ENCODE measurements around the gene SDK1. TPM values are rescaled to one million over a fixed set of nuclear protein-coding genes. Genes with fewer than 3 reads are reported as not detected.

Gene SDK1
- total RNA-seq, 1 donor from 2014 or later, result 10.4 TPM

- no peaks in the 10 kb centered on the region for H3K4me1 ChIP-seq
- no peaks in the 10 kb centered on the region for H3K27me3 ChIP-seq
- H3K4me3 ChIP-seq, result no peak overlapping the region
- no peaks in the 10 kb centered on the region for H3K9me3 ChIP-seq
- DNase-seq, result no peak
- H3K36me3 ChIP-seq, result no peaks in the 10 kb centered on the region
- ATAC-seq, result peak; percentile 35
- TF ChIP-seq, protein P1, sequence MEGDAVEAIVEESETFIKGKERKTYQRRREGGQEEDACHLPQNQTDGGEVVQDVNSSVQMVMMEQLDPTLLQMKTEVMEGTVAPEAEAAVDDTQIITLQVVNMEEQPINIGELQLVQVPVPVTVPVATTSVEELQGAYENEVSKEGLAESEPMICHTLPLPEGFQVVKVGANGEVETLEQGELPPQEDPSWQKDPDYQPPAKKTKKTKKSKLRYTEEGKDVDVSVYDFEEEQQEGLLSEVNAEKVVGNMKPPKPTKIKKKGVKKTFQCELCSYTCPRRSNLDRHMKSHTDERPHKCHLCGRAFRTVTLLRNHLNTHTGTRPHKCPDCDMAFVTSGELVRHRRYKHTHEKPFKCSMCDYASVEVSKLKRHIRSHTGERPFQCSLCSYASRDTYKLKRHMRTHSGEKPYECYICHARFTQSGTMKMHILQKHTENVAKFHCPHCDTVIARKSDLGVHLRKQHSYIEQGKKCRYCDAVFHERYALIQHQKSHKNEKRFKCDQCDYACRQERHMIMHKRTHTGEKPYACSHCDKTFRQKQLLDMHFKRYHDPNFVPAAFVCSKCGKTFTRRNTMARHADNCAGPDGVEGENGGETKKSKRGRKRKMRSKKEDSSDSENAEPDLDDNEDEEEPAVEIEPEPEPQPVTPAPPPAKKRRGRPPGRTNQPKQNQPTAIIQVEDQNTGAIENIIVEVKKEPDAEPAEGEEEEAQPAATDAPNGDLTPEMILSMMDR (IDR thresholded peaks at IDR 0.05), result no peak
- intact Hi-C loops (cut with DNase I), result no loop called here
- H3K27ac ChIP-seq, result no peak overlapping the region
Observed at GRCh38 chr7:4144811-4145510, 843.9 kb downstream of the SDK1 start.

- TF ChIP-seq, protein P1 (IDR thresholded peaks at IDR 0.05), result no peak
- Histone ChIP-seq H3K36me3 (no peaks in the 10 kb centered on the region), H3K27ac (no peak overlapping the region), H3K4me1 (no peaks in the 10 kb centered on the region), H3K4me3 (no peak overlapping the region), H3K27me3 (no peaks in the 10 kb centered on the region), H3K9me3 (no peaks in the 10 kb centered on the region)
- ATAC-seq (no peak), DNase-seq (no peak)
- intact Hi-C loops (cut with DNase I), result no loop called here
Observed at GRCh38 chr7:4145576-4145975, 844.5 kb downstream of the SDK1 start.

GRCh38 chr7:4147926-4148620 is 847.0 kb downstream of the SDK1 start:
- H3K4me3 ChIP-seq, result no peak overlapping the region
- no peak overlapping the region for H3K27ac ChIP-seq
- intact Hi-C loops (cut with DNase I), result no loop called here
- no peaks in the 10 kb centered on the region for H3K4me1 ChIP-seq
- no peak for ATAC-seq
- no peaks in the 10 kb centered on the region for H3K9me3 ChIP-seq
- no peaks in the 10 kb centered on the region for H3K27me3 ChIP-seq
- H3K36me3 ChIP-seq, result no peaks in the 10 kb centered on the region
- TF ChIP-seq, protein P1 (IDR thresholded peaks at IDR 0.05), result no peak
- no peak for DNase-seq

GRCh38 chr7:4149236-4149635 is 848.2 kb downstream of the SDK1 start:
- Histone ChIP-seq H3K9me3 (no peaks in the 10 kb centered on the region), H3K36me3 (no peaks in the 10 kb centered on the region), H3K27me3 (no peaks in the 10 kb centered on the region), H3K4me3 (no peak overlapping the region), H3K4me1 (no peaks in the 10 kb centered on the region), H3K27ac (no peak overlapping the region)
- ATAC-seq, result no peak
- TF ChIP-seq, protein P1 (IDR thresholded peaks at IDR 0.05), result no peak
- DNase-seq, result no peak
- intact Hi-C loops (cut with DNase I), result no loop called here

DNA sequence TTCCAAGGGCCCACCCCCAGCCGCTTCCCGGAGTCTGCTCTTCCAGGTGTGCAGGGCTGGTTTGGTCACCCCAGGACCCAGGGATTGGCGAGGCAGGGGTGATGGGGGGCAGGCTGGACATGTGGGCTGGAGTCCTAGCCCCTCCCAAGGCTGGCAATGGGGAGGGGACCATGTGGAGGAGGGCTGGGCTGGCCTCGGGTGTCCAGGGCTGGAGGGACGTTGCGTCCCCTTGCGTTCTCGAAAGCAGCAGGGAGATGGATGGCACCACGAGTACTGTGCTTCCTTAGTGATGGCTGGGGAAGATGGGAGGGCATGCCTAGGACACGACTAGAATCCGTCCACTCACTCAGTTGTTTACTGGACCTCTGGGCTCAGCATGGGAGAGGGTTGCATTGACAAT is 848.6 kb downstream of the SDK1 start:
- no peaks in the 10 kb centered on the region for H3K4me1 ChIP-seq
- DNase-seq, result no peak
- no peaks in the 10 kb centered on the region for H3K36me3 ChIP-seq
- no peak overlapping the region for H3K27ac ChIP-seq
- intact Hi-C loops (cut with DNase I), result no loop called here
- H3K9me3 ChIP-seq, result no peaks in the 10 kb centered on the region
- TF ChIP-seq, protein P1 (IDR thresholded peaks at IDR 0.05), result no peak
- H3K4me3 ChIP-seq, result no peak overlapping the region
- no peak for ATAC-seq
- no peaks in the 10 kb centered on the region for H3K27me3 ChIP-seq

Measured in upper lobe of right lung (tissue), 1 donor.